ENCODE results near the gene RBM38.

The RBM38 gene

DNA sequence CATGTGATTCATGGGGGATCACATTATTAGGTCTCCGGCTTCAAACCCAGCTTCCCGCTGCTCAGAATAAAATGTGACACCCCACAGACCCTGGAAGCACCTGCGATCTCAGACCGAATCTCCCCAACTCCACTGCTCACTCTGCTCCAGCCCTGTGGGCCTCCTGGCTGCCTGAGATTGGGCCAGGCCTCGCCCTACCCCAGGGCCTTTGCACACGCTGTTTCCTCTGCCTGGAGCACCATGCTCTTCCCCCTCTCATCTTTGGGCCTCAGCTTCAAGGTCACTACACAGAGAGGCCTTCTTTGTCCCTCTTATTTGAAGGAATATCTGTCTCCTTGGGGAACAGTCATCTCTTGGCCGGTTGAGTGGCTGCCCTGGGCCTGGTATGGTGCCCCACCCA is 48.8 kb downstream of the RBM38 start:
- DNase-seq = no peak

GRCh38 chr20:57440678-57441509 is 49.7 kb downstream of the RBM38 start:
- DNase-seq = no peak

- no peak for DNase-seq
Observed at GRCh38 chr20:57441510-57442154, 50.4 kb downstream of the RBM38 start.

DNA sequence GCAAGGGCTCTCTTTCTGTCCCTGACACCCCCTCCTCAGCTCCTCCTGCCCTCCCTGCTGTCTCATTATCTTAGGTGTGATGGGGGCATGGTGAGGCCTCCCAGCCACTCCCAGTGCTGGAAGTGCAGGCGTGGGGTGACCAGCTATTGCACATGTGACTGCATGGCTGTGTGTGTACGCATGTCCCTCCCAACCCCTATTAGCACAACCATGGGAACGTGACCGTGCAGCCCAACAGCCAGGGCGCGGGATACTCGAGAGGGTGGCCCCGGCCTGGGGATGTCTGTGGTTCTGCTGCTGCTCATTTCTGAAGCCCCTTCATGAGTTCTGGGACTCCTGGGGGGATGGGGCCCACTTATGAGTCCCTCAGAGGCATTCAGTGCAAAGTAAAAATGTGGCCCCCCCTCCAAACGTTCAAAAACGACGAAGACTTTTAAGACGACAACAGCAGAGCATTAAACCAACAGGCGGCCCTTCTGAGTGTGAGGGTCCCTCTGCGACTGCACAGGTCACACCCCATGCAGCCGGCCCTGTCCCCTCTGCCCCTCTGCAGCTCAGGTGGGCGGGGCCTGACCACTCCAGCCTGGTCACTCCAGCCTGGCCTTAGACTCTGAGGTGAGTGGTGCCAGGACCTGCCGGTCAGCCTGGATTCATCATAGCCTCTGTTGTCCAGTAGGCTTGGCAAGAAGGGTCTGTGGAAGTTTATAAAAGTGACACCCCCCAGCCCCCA is 51.1 kb downstream of the RBM38 start:
- no peak for DNase-seq

DNA sequence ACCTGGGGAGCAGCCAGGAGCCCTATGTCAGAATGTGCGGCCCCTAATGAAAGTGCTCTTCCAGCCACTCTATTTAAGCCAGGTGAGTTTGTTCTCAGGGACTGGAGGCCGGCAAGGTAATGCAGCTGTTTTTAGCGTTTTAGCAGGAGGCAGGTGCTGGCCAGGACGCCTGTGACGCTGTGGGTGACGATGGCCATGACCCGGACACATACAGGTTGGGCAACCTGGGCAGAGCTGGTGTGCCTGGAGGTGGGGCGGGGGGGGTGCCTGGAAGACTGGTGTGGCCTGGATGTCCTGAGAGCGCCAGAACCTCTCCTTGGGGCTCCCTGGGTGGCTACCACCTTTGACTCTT is 51.7 kb downstream of the RBM38 start:
- DNase-seq = no peak

- no peak for DNase-seq
Observed at GRCh38 chr20:57443349-57444265, 52.4 kb downstream of the RBM38 start.

- DNase-seq = no peak
Observed at GRCh38 chr20:57444394-57445048, 53.3 kb downstream of the RBM38 start.

GRCh38 chr20:57445298-57445697 is 54.1 kb downstream of the RBM38 start:
- DNase-seq = no peak

GRCh38 chr20:57445774-57446173 is 54.6 kb downstream of the RBM38 start:
- DNase-seq = no peak

GRCh38 chr20:57448764-57449354 is 57.7 kb downstream of the RBM38 start:
- DNase-seq = no peak

DNA sequence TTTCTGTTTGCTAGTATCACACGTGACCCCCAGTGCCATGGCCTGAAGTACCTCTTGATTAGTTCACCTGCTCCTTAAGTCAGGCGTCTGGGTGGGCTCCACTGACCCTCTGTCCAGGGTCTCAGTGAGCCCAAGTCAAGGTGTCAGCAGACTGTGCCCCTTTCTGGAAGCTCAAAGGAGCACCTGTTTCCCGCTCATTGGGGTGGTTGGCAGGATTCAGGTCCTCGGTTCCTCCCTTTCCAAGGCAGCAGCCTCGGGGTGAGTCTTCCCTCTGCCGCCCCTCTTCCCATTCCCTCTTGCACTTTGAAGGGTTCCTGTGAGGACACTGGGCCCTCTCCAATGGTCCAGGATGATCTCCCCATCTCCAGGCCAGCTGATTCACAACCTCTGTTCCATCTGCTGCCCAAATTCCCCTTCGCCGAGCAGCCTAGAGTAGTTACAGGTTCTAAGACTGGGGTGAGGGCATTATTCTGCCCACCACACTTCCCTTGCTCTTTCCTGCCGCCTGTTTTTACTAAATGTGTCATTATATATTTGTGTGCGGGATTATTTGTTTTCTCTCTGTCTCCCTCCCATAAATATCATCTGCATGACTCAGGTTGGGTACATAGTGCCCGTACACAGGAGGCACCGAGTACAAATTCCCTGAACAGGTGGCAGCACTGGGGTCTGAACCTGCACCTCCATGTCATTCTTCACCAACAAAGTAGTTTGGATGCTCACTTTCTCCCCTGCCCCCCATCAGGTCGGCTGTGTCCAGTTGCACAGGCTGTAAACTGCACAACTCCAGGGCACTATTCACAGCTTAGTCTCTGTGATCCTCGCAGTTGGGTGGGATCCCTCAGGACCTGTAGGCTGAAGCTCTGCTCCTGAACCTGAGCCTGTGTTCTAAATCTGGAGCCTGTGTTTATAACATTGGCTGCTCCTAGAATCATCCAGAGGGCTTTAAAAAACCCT is 58.5 kb downstream of the RBM38 start:
- no peak for DNase-seq

DNA sequence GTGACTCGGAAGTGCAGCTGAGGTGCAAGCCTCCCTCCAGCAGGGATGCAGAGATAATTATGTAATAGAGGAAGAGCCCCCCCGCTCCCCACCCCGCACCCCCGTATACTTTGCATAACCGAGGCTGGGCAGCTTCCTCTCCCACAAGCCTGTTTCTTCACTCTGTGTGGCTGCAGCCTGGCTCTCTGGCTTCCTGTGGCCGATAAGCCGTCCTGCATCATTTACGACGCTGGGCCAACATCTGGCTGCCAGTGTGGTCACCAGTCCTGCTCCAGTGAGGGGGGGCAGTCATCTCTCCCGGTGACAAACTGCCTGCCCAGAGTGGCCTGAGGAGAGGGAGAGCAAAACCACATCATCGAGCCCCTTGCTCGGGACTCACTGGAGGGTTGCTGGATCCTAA is 59.2 kb downstream of the RBM38 start:
- DNase-seq = no peak

- no peak for DNase-seq
Observed at GRCh38 chr20:57450931-57451330, 59.7 kb downstream of the RBM38 start.

DNA sequence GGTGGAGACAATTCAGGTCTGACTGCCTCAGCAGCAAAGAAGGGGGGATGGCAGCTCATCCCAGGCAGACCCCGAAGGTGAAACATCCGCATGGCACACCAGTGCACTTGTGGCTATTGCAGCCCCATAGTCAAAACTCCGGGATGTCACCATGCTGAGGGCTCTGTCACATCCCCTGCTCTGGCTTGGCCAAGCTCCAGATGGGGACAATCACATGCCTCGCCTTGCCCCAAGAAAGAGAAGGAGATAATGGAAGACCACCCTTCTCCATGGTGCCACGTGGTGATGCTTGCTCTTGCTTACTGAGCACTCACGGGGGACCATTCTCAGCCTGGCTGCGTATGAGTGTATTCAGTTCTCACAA is 60.2 kb downstream of the RBM38 start:
- DNase-seq = no peak

DNA sequence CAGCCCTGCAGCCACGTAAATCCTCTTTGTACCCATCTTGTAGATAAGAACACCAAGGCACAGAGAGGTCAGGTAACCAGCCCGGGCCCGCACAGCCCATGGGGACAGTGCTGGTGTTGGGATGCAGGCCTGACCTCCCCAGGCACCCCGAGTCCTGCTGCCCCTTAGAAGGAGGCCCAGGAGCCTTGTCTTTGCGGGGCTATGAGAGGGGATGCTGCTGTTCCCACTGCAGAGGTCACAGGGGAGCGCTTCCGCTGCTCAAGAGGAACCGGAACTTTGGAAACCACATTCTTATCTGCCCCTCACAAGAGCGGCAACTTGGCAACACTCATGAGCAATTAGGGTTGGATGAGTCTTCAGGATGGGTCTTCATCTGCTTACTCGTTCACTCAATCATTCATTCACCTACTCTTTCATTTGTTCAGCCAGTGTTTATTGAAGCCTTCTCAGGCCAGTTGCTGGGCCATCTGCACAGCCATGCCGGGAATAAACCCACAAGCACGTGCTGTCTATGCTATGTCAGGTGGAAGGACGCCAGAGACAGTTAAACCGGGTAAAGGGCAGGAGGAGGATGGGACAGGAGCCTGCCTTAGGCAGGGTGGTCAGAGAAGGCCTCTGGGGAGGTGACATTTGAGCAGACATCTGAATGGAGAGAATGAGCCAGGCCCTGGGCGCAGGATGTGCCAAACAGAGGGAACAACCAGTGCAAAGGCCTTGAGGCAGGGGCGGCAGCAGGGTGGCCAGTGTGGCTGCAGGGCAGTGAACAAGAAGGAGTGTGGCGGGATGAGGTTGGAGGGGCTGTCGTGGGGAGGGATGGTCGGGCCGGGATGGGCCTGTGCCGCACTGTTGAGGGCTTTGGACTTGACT is 60.8 kb downstream of the RBM38 start:
- no peak for DNase-seq

DNA sequence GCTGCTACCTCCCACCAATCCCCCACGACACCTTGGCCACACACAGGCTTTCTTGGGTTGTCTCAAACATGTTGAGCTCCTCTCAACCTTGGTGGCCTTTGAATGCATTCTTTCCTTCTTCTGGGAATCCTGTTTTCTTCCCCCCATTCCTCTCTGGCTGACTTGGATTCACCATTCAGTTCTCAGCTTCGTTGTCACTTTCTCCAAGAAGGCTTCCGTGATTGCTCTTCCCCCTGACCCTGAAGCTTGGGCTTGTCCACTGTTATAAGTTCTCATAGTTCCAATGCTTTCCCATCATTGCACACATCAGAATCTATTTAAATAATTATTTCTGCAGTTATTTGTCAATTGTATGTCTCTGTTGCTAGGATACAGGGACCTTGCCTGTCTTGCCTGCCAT is 64.2 kb downstream of the RBM38 start:
- DNase-seq = no peak

DNA sequence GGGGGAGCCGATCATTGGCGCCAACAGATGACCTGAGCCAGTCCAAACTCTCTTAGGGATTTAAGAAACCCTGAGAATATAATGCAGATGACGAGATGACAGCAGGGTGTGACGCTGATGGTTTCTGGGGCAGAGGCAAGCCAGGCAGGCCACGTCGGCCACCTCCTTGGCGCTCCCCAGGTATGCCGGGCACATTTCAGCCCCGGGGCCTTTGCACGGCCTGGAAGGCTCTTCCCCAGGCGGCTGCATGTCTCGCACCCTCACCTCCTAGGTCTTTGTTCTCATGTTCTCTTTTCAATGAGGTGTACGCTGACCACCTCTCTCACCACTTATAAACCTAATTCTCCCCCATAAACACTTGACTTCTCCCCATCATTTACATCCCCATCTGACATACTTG is 64.9 kb downstream of the RBM38 start:
- no peak for DNase-seq

DNA sequence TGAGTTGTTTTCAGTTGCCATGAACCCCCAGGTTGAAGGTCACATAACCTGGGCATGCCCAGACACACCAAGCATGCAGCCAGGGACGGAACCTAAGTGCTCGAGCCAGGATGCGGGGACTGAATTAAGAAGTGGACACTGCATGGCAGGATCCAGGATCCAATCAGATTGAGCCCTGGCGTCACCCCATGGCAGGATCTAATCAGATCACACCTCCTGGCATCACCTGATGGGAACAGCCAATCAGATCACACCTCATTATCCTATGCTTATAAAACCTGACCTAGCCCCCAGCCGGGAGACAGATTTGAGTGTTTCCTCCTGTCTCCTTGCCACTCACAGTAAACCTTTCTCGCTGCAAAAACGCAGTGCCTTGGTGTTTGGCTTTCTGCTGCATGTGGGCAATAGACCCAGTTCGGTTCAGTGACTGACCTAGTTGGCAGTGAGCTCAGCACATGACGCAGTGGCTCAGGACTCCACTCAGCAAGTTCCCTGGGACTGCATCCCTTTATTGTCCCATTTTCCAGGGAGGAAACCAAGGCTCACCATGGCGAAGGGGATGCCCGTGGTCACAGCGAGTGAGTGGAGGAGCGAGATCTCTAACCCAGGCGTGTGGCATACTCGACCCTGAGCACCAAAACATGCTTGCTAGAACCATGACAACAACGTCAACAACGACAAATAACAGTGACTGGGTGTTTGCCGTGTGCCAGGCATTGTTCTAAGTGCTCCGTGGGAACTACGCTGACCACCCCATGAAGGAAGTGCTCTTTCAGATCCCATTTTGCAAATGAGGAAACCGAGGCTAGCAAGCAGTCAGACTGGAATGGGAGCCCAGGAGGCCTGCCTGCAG is 66.3 kb downstream of the RBM38 start:
- DNase-seq = no peak

All from GOT3 (cell line).